BJ (cell line): ENCODE measurements around the gene RAD54L. TPM values are rescaled to one million over a fixed set of nuclear protein-coding genes. Genes with fewer than 3 reads are reported as not detected.

ENCODE experiments used
- CTCF ChIA-PET: fragments of 350-600 bp; formaldehyde crosslinking; extraction: SDS; loops from one replicate; lab custom pipeline; 2021; ENCODE audit warnings: antibody characterized with exemption, inconsistent platforms; lab: Yijun Ruan, JAX
- POLR2A ChIA-PET: fragments of 300-600 bp; sonication (Branson Sonifier 250); formaldehyde crosslinking; extraction: SDS; loops from one replicate; lab custom pipeline; 2021; ENCODE audit warnings: antibody characterized with exemption; lab: Charles Lee
- DNase-seq: peaks from one replicate; pipeline ENCODE4 v3.0.0-alpha.2; 2011; ENCODE audit warnings: low read depth
- H3K27me3 ChIP-seq: 2 replicates; pipeline ENCODE4 v1.6.0; 2011; ENCODE audit warnings: low read length; ENCODE audit not compliant: control insufficient read depth, insufficient read depth
- H3K36me3 ChIP-seq: 2 replicates; pipeline ENCODE4 v1.5.1; 2011; ENCODE audit warnings: low read length; ENCODE audit not compliant: control insufficient read depth, insufficient read depth
- H3K4me3 ChIP-seq: 2 replicates; pipeline ENCODE4 v1.5.1; 2011; ENCODE audit warnings: low read depth, mild to moderate bottlenecking, control low read depth, low read length
- polyA plus RNA-seq: library from polyadenylated mRNA; depleted of rRNA; stranded (reverse); fragments of >200 nt; gene quantifications from 2 replicates; pipeline ENCODE4 v1.2.3, GENCODE V29; 2011
- TF ChIP-seq, protein P1 (sequence below): IDR thresholded peaks from 2 replicates; pipeline ENCODE4 v1.5.1; 2011; ENCODE audit warnings: low read depth, mild to moderate bottlenecking, control low read depth, inconsistent platforms, low read length, moderate library complexity; ENCODE audit not compliant: insufficient read depth

The RAD54L gene
- polyA plus RNA-seq, 1 experiment = 5.6 TPM

DNA sequence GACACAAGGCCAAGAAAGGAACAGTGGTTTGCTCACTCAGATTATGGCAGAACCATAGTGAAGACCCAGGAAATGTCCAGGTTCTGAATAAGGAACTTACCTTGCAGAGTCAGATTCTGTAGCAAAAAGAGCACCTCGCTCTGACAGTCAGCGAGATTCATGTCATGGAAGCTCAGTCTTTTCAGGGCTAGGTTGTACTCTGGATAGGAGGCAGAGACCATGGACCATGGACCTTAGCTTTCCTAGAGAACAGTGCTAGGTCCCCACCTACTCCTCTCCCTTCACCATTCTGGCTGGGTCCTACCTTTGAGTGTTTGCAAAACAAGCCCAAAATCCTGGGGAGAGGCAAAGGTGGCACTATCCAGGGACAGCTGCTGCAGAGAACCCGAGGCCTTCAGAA lies 32.5 kb downstream of the RAD54L start:
- ChIA-PET POLR2A (no interaction called here), CTCF (no interaction called here)
- TF ChIP-seq, protein P1, sequence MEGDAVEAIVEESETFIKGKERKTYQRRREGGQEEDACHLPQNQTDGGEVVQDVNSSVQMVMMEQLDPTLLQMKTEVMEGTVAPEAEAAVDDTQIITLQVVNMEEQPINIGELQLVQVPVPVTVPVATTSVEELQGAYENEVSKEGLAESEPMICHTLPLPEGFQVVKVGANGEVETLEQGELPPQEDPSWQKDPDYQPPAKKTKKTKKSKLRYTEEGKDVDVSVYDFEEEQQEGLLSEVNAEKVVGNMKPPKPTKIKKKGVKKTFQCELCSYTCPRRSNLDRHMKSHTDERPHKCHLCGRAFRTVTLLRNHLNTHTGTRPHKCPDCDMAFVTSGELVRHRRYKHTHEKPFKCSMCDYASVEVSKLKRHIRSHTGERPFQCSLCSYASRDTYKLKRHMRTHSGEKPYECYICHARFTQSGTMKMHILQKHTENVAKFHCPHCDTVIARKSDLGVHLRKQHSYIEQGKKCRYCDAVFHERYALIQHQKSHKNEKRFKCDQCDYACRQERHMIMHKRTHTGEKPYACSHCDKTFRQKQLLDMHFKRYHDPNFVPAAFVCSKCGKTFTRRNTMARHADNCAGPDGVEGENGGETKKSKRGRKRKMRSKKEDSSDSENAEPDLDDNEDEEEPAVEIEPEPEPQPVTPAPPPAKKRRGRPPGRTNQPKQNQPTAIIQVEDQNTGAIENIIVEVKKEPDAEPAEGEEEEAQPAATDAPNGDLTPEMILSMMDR = no peak
- Histone ChIP-seq H3K27me3 (no peaks in the 10 kb centered on the region), H3K4me3 (no peak overlapping the region), H3K36me3 (peaks cover 22% of the 10 kb centered on the region)
- DNase-seq = no peak

DNA sequence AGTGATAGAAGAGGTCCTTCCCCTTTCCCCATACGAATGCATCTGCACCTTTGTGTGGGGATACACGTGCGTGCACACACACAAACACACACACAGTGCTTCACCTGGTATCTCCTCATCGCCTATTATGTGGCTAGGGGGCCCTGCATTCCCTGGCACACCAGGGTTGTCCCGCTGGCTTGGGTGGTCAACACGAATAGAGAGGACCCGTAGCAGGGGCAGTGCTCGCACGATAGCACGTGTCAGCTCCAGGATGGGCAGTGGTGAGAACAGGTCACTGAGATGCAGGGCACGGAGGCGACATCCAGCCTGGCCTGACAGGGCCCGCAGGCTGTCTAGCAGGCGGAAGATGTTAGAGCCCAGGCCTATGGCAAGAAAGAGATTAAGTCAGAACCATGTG lies 33.5 kb downstream of the RAD54L start:
- H3K4me3 ChIP-seq = no peak overlapping the region
- TF ChIP-seq, protein P1 = no peak
- ChIA-PET POLR2A (no interaction called here), CTCF (interaction anchor here (0.5 kb wide), 1 partner anchor 13 kb away, joined by 4 read pairs; no protein-coding TSS in a partner anchor)
- no peaks in the 10 kb centered on the region for H3K27me3 ChIP-seq
- H3K36me3 ChIP-seq = peaks cover 31% of the 10 kb centered on the region
- DNase-seq = no peak

DNA sequence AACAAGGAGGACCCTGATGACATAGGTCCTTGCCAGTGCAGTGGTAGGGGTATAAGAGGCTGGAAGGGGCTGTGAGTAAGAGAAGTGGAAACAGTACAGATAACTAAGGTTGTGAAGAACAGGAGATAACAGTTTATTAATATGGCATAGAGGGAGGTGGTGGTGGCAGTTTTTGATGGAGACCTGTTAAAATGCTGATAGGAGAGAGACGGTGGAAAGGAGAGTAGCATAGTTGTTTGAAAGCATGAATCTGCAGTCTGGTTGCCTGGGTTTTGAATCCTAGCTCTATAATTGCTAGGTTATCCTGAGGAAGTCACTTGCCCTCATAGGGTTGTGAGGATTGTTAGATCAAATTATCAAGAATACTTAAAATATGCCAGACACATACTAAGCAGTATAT lies 36.5 kb downstream of the RAD54L start:
- TF ChIP-seq, protein P1 = no peak
- H3K36me3 ChIP-seq = peaks cover 35% of the 10 kb centered on the region
- CTCF ChIA-PET = interaction anchor here (0.8 to 2.7 kb wide), 4 partner anchors 8 to 39 kb away, joined by 3 to 14 read pairs (median 3); no protein-coding TSS in a partner anchor
- no peak for DNase-seq
- no peaks in the 10 kb centered on the region for H3K27me3 ChIP-seq
- no peak overlapping the region for H3K4me3 ChIP-seq
- POLR2A ChIA-PET = interaction anchor here (0.7 kb wide), 1 partner anchor 19 kb away, joined by 3 read pairs; no protein-coding TSS in a partner anchor

DNA sequence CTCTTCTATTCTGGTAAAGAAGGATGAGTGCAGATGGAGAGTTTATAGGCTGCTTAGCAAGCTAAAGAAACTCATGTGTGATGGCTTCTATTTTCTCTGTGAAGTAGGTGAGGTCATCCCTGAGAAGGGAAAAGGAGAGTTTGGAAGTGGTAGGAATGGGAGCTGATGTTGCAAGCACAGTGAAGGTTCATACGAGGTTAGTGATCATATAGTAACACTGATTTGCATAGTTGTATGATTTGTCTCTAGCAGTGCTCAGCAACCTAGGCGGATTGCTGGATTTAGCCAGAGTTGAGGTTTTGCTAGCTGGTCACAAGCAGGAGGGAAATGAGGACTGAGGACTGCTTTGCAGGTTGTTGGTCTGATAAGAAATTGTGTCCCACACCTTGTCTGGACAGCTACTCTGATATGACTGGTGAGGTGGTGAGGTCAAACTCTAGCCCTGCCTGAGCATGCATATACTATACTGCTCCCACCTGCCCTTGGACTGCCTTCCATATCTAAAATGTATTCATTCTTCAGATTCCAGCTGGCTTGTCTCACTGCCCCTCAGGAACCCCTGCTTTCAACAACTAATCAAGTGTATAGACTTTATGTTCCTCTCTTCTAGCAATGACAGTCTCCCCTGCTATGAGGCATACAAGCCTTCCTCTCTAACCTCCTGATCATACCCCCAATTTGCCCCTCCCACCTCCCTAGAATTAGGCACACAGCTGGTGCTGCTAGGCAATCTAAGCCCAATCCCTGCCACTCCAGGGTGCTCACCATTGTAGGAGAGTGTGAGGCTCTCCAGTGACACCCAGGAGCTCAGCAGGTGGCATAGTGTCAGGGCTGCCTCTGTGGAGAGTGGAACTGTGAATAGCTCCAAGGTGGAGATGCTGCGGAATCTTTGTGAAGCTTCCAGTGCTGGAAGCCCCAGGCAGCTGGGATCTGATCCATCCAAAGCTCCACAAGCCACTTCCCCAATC lies 37.3 kb downstream of the RAD54L start:
- H3K27me3 ChIP-seq = no peaks in the 10 kb centered on the region
- H3K4me3 ChIP-seq = no peak overlapping the region
- TF ChIP-seq, protein P1 = no peak
- peaks cover 35% of the 10 kb centered on the region for H3K36me3 ChIP-seq
- CTCF ChIA-PET = interaction anchor here (0.8 to 2.7 kb wide), 7 partner anchors 9 to 38 kb away, joined by 3 to 14 read pairs (median 3); no protein-coding TSS in a partner anchor
- DNase-seq = no peak
- POLR2A ChIA-PET = interaction anchor here (0.7 kb wide), 1 partner anchor 20 kb away, joined by 3 read pairs; no protein-coding TSS in a partner anchor
